ENCODE results near the gene TCF20.

The TCF20 gene

GRCh38 chr22:42314709-42315391 is 44.4 kb upstream of the TCF20 start:
- H3K4me3 ChIP-seq (ENCODE audit: low read depth, low read length), result no peak overlapping the region
- no peak for TF ChIP-seq CTCF (IDR thresholded peaks at IDR 0.05; ENCODE audit: low read depth, low read length)
- DNase-seq (ENCODE audit: low read depth, low spot score), result no peak
- in situ Hi-C loops (cut with HindIII; ENCODE audit: low sequenced_read_pairs), result no loop called here

- peak; percentile 48 for TF ChIP-seq CTCF (IDR thresholded peaks at IDR 0.05; ENCODE audit: low read depth, low read length)
- in situ Hi-C loops (cut with HindIII; ENCODE audit: low sequenced_read_pairs), result no loop called here
- peak; percentile 17 for DNase-seq (ENCODE audit: low read depth, low spot score)
Measured at GRCh38 chr22:42313804-42314581, 43.5 kb upstream of the TCF20 start.

GRCh38 chr22:42313204-42313603 is 42.8 kb upstream of the TCF20 start:
- no peak for TF ChIP-seq CTCF (IDR thresholded peaks at IDR 0.05; ENCODE audit: low read depth, low read length)
- DNase-seq (ENCODE audit: low read depth, low spot score), result no peak
- H3K4me3 ChIP-seq (ENCODE audit: low read depth, low read length), result no peak overlapping the region
- in situ Hi-C loops (cut with HindIII; ENCODE audit: low sequenced_read_pairs), result no loop called here

More at GRCh38 chr22:42313804-42314581, 43.5 kb upstream of the TCF20 start:
- H3K4me3 ChIP-seq (ENCODE audit: low read depth, low read length), result no peak overlapping the region

GRCh38 chr22:42310291-42311015 is 40.0 kb upstream of the TCF20 start:
- in situ Hi-C loops (cut with HindIII; ENCODE audit: low sequenced_read_pairs), result no loop called here
- no peak overlapping the region for H3K4me3 ChIP-seq (ENCODE audit: low read depth, low read length)
- no peak for TF ChIP-seq CTCF (IDR thresholded peaks at IDR 0.05; ENCODE audit: low read depth, low read length)
- DNase-seq (ENCODE audit: low read depth, low spot score), result no peak

GRCh38 chr22:42309865-42310264 is 39.4 kb upstream of the TCF20 start:
- TF ChIP-seq CTCF (IDR thresholded peaks at IDR 0.05; ENCODE audit: low read depth, low read length), result no peak
- in situ Hi-C loops (cut with HindIII; ENCODE audit: low sequenced_read_pairs), result no loop called here
- H3K4me3 ChIP-seq (ENCODE audit: low read depth, low read length), result no peak overlapping the region
- no peak for DNase-seq (ENCODE audit: low read depth, low spot score)

- no peak overlapping the region for H3K4me3 ChIP-seq (ENCODE audit: low read depth, low read length)
- TF ChIP-seq CTCF (IDR thresholded peaks at IDR 0.05; ENCODE audit: low read depth, low read length), result no peak
- in situ Hi-C loops (cut with HindIII; ENCODE audit: low sequenced_read_pairs), result no loop called here
- no peak for DNase-seq (ENCODE audit: low read depth, low spot score)
Measured at GRCh38 chr22:42308892-42309468, 38.5 kb upstream of the TCF20 start.
